ENCODE measurements around the gene C19orf47.

C19orf47 gene

GRCh38 chr19:40321076-40321475 is 27.1 kb downstream of the C19orf47 start:
- in situ Hi-C loops (cut with MboI; ENCODE audit: low sequenced_read_pairs): no loop called here

GRCh38 chr19:40320558-40320935 is 27.6 kb downstream of the C19orf47 start:
- in situ Hi-C loops (cut with MboI; ENCODE audit: low sequenced_read_pairs): no loop called here

GRCh38 chr19:40317338-40317737 is 30.9 kb downstream of the C19orf47 start:
- in situ Hi-C loops (cut with MboI; ENCODE audit: low sequenced_read_pairs): no loop called here

- in situ Hi-C loops (cut with MboI; ENCODE audit: low sequenced_read_pairs): no loop called here
Measured at GRCh38 chr19:40315812-40316470, 32.3 kb downstream of the C19orf47 start.

- in situ Hi-C loops (cut with MboI; ENCODE audit: low sequenced_read_pairs): no loop called here
Measured at GRCh38 chr19:40314656-40315055, 33.5 kb downstream of the C19orf47 start.

GRCh38 chr19:40313229-40313983 is 34.8 kb downstream of the C19orf47 start:
- in situ Hi-C loops (cut with MboI; ENCODE audit: low sequenced_read_pairs): no loop called here

- in situ Hi-C loops (cut with MboI; ENCODE audit: low sequenced_read_pairs): no loop called here
Measured at GRCh38 chr19:40312533-40312932, 35.7 kb downstream of the C19orf47 start.

- in situ Hi-C loops (cut with MboI; ENCODE audit: low sequenced_read_pairs): no loop called here
Measured at GRCh38 chr19:40309666-40310065, 38.5 kb downstream of the C19orf47 start.

- in situ Hi-C loops (cut with MboI; ENCODE audit: low sequenced_read_pairs): no loop called here
Measured at GRCh38 chr19:40305403-40305802, 42.8 kb downstream of the C19orf47 start.

- in situ Hi-C loops (cut with MboI; ENCODE audit: low sequenced_read_pairs): no loop called here
Measured at GRCh38 chr19:40304306-40304705, 43.9 kb downstream of the C19orf47 start.

GRCh38 chr19:40303765-40304164 is 44.4 kb downstream of the C19orf47 start:
- in situ Hi-C loops (cut with MboI; ENCODE audit: low sequenced_read_pairs): no loop called here

GRCh38 chr19:40302224-40303011 is 45.8 kb downstream of the C19orf47 start:
- in situ Hi-C loops (cut with MboI; ENCODE audit: low sequenced_read_pairs): no loop called here

- in situ Hi-C loops (cut with MboI; ENCODE audit: low sequenced_read_pairs): no loop called here
Measured at GRCh38 chr19:40300668-40301067, 47.5 kb downstream of the C19orf47 start.

- in situ Hi-C loops (cut with MboI; ENCODE audit: low sequenced_read_pairs): no loop called here
Measured at GRCh38 chr19:40298026-40298425, 50.2 kb downstream of the C19orf47 start.

- in situ Hi-C loops (cut with MboI; ENCODE audit: low sequenced_read_pairs): no loop called here
Measured at GRCh38 chr19:40294560-40294959, 53.6 kb downstream of the C19orf47 start.

GRCh38 chr19:40286971-40287421 is 61.2 kb downstream of the C19orf47 start:
- in situ Hi-C loops (cut with MboI; ENCODE audit: low sequenced_read_pairs): no loop called here

GRCh38 chr19:40286235-40286970 is 61.8 kb downstream of the C19orf47 start:
- in situ Hi-C loops (cut with MboI; ENCODE audit: low sequenced_read_pairs): no loop called here

- in situ Hi-C loops (cut with MboI; ENCODE audit: low sequenced_read_pairs): no loop called here
Measured at GRCh38 chr19:40285353-40286234, 62.6 kb downstream of the C19orf47 start.

GRCh38 chr19:40284501-40285352 is 63.5 kb downstream of the C19orf47 start, which contains the start of gene AKT2:
TSS of gene AKT2 (minus strand) at chr19:40285345. CDS start at chr19:40265267, 20,078 bp downstream.
- in situ Hi-C loops (cut with MboI; ENCODE audit: low sequenced_read_pairs): no loop called here
